ENCODE measurements around the gene OR4E1.
"Not testable (repeated sequence)": the region's sequence is repeated elsewhere in the genome, so short reads cannot be mapped to it uniquely, and the experiment has no call there.

The OR4E1 gene

GRCh38 chr14:21656980-21657379 lies 16.6 kb downstream of the OR4E1 start:
- no peaks in the 10 kb centered on the region for H3K36me3 ChIP-seq (ENCODE audit: control insufficient read depth in 5 of 5, insufficient read depth in 5 of 5, low read length in 5 of 5)

DNA sequence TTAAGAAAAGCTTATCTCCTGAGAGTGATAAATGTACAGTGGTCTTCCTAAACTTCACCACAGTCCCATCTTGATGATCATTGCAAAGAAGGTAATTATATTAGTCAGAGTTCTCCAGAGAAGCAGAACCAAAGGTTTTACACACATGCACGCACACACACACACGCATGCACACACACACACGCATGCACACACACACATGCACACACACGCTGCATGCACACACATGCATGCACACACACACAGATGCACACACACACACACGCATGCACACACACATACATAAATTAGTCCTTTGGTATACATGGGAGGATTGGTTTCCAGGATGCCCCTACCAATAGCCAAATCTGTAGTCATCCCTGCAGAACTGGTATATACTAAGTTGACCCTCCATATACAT lies 19.4 kb downstream of the OR4E1 start:
- peaks cover 0 to 3% (median 0%) of the 10 kb centered on the region in 5 donors for H3K9me3 ChIP-seq (ENCODE audit: control insufficient read depth in 5 of 5, low read length in 5 of 5)
- H3K36me3 ChIP-seq (ENCODE audit: control insufficient read depth in 5 of 5, insufficient read depth in 5 of 5, low read length in 5 of 5): no peaks in the 10 kb centered on the region
- no peak overlapping the region for H3K4me3 ChIP-seq (ENCODE audit: low read depth in 1 of 5, low read length in 5 of 5)
- no peaks in the 10 kb centered on the region for H3K4me1 ChIP-seq (ENCODE audit: control insufficient read depth in 5 of 5, insufficient read depth in 5 of 5, low read length in 5 of 5)
- no peak overlapping the region for H3K27ac ChIP-seq (ENCODE audit: low read depth, low read length)
- no peak overlapping the region for H3K9ac ChIP-seq (ENCODE audit: low read length in 5 of 5)
- peaks cover 0 to 5% (median 4%) of the 10 kb centered on the region in 5 donors for H3K27me3 ChIP-seq (ENCODE audit: control insufficient read depth in 5 of 5, insufficient read depth in 4 of 5, low read length in 5 of 5)

More at GRCh38 chr14:21656980-21657379, 16.6 kb downstream of the OR4E1 start:
- Histone ChIP-seq H3K27me3 (ENCODE audit: control insufficient read depth in 5 of 5, insufficient read depth in 4 of 5, low read length in 5 of 5) (peaks cover 0 to 4% (median 3%) of the 10 kb centered on the region in 5 donors), H3K4me1 (ENCODE audit: control insufficient read depth in 5 of 5, insufficient read depth in 5 of 5, low read length in 5 of 5) (no peaks in the 10 kb centered on the region), H3K9me3 (ENCODE audit: control insufficient read depth in 5 of 5, low read length in 5 of 5) (peaks cover 0 to 3% (median 0%) of the 10 kb centered on the region in 5 donors), H3K9ac (ENCODE audit: low read length in 5 of 5) (no peak overlapping the region), H3K27ac (ENCODE audit: low read depth, low read length) (no peak overlapping the region), H3K4me3 (ENCODE audit: low read depth in 1 of 5, low read length in 5 of 5) (no peak overlapping the region)

- no peak within 1 kb of the TSS for H3K27ac ChIP-seq (ENCODE audit: low read depth, low read length)
- no peak within 1 kb of the TSS for H3K9ac ChIP-seq (ENCODE audit: low read length in 5 of 5)
- H3K4me3 ChIP-seq (ENCODE audit: low read depth in 1 of 5, low read length in 5 of 5): no peak within 1 kb of the TSS
- peaks cover 0 to 3% (median 0%) of the 10 kb centered on the region in 5 donors for H3K9me3 ChIP-seq (ENCODE audit: control insufficient read depth in 5 of 5, low read length in 5 of 5)
- H3K27me3 ChIP-seq (ENCODE audit: control insufficient read depth in 5 of 5, insufficient read depth in 4 of 5, low read length in 5 of 5): peaks cover 0 to 5% (median 4%) of the 10 kb centered on the region in 5 donors
- H3K36me3 ChIP-seq (ENCODE audit: control insufficient read depth in 5 of 5, insufficient read depth in 5 of 5, low read length in 5 of 5): no peaks in the 10 kb centered on the region
- H3K4me1 ChIP-seq (ENCODE audit: control insufficient read depth in 5 of 5, insufficient read depth in 5 of 5, low read length in 5 of 5): no peaks in the 10 kb centered on the region
Observed at GRCh38 chr14:21653331-21653885, 20.2 kb downstream of the OR4E1 start, which contains the start of gene OR4E2. TSS of gene OR4E2 (plus strand) at chr14:21653835. CDS start at chr14:21665083, 11,248 bp downstream.

DNA sequence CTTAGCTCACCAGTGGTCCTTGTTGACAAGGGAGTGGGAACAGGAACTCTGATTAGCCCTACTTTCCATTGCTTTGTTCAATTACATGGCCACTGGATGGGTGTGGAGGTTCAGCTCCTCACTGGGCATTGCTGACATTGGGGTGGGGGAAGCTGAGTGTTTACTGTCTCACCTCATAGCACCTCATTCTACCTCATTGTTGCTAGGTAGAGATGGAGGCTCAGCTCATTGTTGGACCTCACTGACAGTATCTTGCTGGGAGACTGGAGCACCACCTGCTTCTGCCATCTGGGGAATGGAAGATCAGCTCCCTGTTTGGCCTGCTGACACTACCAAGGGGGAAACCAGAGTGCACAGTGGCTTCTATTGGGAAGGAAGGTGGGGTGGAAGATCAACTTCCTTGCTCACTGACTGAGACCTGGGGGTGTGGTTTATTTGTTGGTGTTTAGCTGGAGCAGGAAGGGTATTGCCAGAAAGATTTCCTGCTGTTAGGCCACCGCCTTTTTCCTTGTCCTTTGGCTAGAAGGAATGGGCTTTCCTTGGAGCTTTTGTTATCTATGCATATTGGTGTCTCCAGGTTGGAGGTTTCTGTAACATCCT lies 21.3 kb downstream of the OR4E1 start:
- peaks cover 0 to 3% (median 0%) of the 10 kb centered on the region in 5 donors for H3K9me3 ChIP-seq (ENCODE audit: control insufficient read depth in 5 of 5, low read length in 5 of 5)
- H3K9ac ChIP-seq (ENCODE audit: low read length in 5 of 5): no peak overlapping the region
- H3K36me3 ChIP-seq (ENCODE audit: control insufficient read depth in 5 of 5, insufficient read depth in 5 of 5, low read length in 5 of 5): no peaks in the 10 kb centered on the region
- no peak overlapping the region for H3K4me3 ChIP-seq (ENCODE audit: low read depth in 1 of 5, low read length in 5 of 5)
- no peaks in the 10 kb centered on the region for H3K4me1 ChIP-seq (ENCODE audit: control insufficient read depth in 5 of 5, insufficient read depth in 5 of 5, low read length in 5 of 5)
- H3K27ac ChIP-seq (ENCODE audit: low read depth, low read length): no peak overlapping the region
- H3K27me3 ChIP-seq (ENCODE audit: control insufficient read depth in 5 of 5, insufficient read depth in 4 of 5, low read length in 5 of 5): peaks cover 0 to 5% (median 4%) of the 10 kb centered on the region in 5 donors

- Histone ChIP-seq H3K4me3 (ENCODE audit: low read depth in 1 of 5, low read length in 5 of 5) (no peak overlapping the region), H3K27ac (ENCODE audit: low read depth, low read length) (no peak overlapping the region), H3K36me3 (ENCODE audit: control insufficient read depth in 5 of 5, insufficient read depth in 5 of 5, low read length in 5 of 5) (no peaks in the 10 kb centered on the region), H3K4me1 (ENCODE audit: control insufficient read depth in 5 of 5, insufficient read depth in 5 of 5, low read length in 5 of 5) (no peaks in the 10 kb centered on the region), H3K27me3 (ENCODE audit: control insufficient read depth in 5 of 5, insufficient read depth in 4 of 5, low read length in 5 of 5) (peaks cover 0 to 8% (median 4%) of the 10 kb centered on the region in 5 donors), H3K9me3 (ENCODE audit: control insufficient read depth in 5 of 5, low read length in 5 of 5) (peaks cover 0 to 2% (median 0%) of the 10 kb centered on the region in 5 donors), H3K9ac (ENCODE audit: low read length in 5 of 5) (no peak overlapping the region)
Observed at GRCh38 chr14:21647380-21647779, 26.2 kb downstream of the OR4E1 start.

DNA sequence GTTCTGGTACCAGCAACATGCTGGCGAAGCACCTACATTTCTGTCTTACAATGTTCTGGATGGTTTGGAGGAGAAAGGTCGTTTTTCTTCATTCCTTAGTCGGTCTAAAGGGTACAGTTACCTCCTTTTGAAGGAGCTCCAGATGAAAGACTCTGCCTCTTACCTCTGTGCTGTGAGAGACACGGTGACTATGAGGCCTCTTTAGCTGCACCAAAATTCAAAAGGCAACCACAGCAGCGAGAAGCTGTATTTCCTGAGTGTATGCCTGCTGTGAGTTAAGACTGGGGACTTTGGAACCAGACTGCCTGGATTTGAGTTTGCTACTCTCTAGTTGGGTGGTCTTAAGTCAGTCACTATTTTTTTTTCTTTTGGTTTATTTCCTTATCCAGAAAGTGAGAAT lies 30.2 kb downstream of the OR4E1 start:
- H3K27me3 ChIP-seq (ENCODE audit: control insufficient read depth in 5 of 5, insufficient read depth in 4 of 5, low read length in 5 of 5): peaks cover 0 to 3% (median 0%) of the 10 kb centered on the region in 5 donors
- no peaks in the 10 kb centered on the region for H3K4me1 ChIP-seq (ENCODE audit: control insufficient read depth in 5 of 5, insufficient read depth in 5 of 5, low read length in 5 of 5)
- no peaks in the 10 kb centered on the region for H3K36me3 ChIP-seq (ENCODE audit: control insufficient read depth in 5 of 5, insufficient read depth in 5 of 5, low read length in 5 of 5)
- no peak overlapping the region for H3K27ac ChIP-seq (ENCODE audit: low read depth, low read length)
- no peak overlapping the region for H3K9ac ChIP-seq (ENCODE audit: low read length in 5 of 5)
- no peaks in the 10 kb centered on the region for H3K9me3 ChIP-seq (ENCODE audit: control insufficient read depth in 5 of 5, low read length in 5 of 5)
- H3K4me3 ChIP-seq (ENCODE audit: low read depth in 1 of 5, low read length in 5 of 5): no peak overlapping the region

- Histone ChIP-seq H3K27ac (ENCODE audit: low read depth, low read length) (no peak overlapping the region), H3K4me1 (ENCODE audit: control insufficient read depth in 5 of 5, insufficient read depth in 5 of 5, low read length in 5 of 5) (no peaks in the 10 kb centered on the region), H3K27me3 (ENCODE audit: control insufficient read depth in 5 of 5, insufficient read depth in 4 of 5, low read length in 5 of 5) (peaks cover 0 to 3% (median 0%) of the 10 kb centered on the region in 5 donors), H3K4me3 (ENCODE audit: low read depth in 1 of 5, low read length in 5 of 5) (no peak overlapping the region), H3K9me3 (ENCODE audit: control insufficient read depth in 5 of 5, low read length in 5 of 5) (no peaks in the 10 kb centered on the region), H3K9ac (ENCODE audit: low read length in 5 of 5) (no peak overlapping the region), H3K36me3 (ENCODE audit: control insufficient read depth in 5 of 5, insufficient read depth in 5 of 5, low read length in 5 of 5) (no peaks in the 10 kb centered on the region)
Observed at GRCh38 chr14:21642683-21643082, 30.9 kb downstream of the OR4E1 start.

DNA sequence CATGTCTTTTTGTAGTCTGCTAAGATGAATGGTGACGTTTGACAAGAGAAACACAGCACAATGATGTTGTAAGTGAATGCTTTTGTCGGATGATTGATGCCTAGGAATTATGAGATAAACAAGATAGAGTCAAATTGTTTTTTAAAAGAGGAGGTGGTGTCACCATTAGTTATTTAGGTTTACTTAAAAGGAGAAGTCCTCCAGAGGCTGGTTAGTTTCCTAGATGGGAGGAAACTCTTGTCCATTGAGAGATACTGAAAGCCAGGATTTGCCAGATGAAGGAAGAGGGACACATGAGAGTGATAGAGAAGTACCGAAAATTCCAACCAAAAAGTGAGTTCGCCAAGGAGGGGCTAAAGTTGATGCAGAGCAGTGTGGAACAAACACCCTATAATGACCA lies 38.8 kb downstream of the OR4E1 start, which contains the start of gene OR10G2:
Gene OR10G2, minus strand, starts transcription at position 101 of the 400 bp plus-strand sequence. Its CDS starts 98 bp downstream, at position 3.
- Histone ChIP-seq H3K27me3 (ENCODE audit: control insufficient read depth in 5 of 5, insufficient read depth in 4 of 5, low read length in 5 of 5) (no peaks in the 10 kb centered on the region), H3K27ac (ENCODE audit: low read depth, low read length) (no peak within 1 kb of the TSS), H3K9me3 (ENCODE audit: control insufficient read depth in 5 of 5, low read length in 5 of 5) (peaks cover 0 to 6% (median 0%) of the 10 kb centered on the region in 5 donors), H3K4me3 (ENCODE audit: low read depth in 1 of 5, low read length in 5 of 5) (no peak within 1 kb of the TSS), H3K36me3 (ENCODE audit: control insufficient read depth in 5 of 5, insufficient read depth in 5 of 5, low read length in 5 of 5) (no peaks in the 10 kb centered on the region), H3K9ac (ENCODE audit: low read length in 5 of 5) (no peak within 1 kb of the TSS), H3K4me1 (ENCODE audit: control insufficient read depth in 5 of 5, insufficient read depth in 5 of 5, low read length in 5 of 5) (no peaks in the 10 kb centered on the region)

GRCh38 chr14:21631084-21631483 lies 42.5 kb downstream of the OR4E1 start:
- Histone ChIP-seq H3K36me3 (ENCODE audit: control insufficient read depth in 5 of 5, insufficient read depth in 5 of 5, low read length in 5 of 5) (no peaks in the 10 kb centered on the region), H3K4me1 (ENCODE audit: control insufficient read depth in 5 of 5, insufficient read depth in 5 of 5, low read length in 5 of 5) (no peaks in the 10 kb centered on the region), H3K27me3 (ENCODE audit: control insufficient read depth in 5 of 5, insufficient read depth in 4 of 5, low read length in 5 of 5) (no peaks in the 10 kb centered on the region), H3K4me3 (ENCODE audit: low read depth in 1 of 5, low read length in 5 of 5) (no peak overlapping the region), H3K27ac (ENCODE audit: low read depth, low read length) (no peak overlapping the region), H3K9ac (ENCODE audit: low read length in 5 of 5) (no peak overlapping the region), H3K9me3 (ENCODE audit: control insufficient read depth in 5 of 5, low read length in 5 of 5) (peaks cover 0 to 6% (median 0%) of the 10 kb centered on the region in 5 donors)

GRCh38 chr14:21630503-21630902 lies 43.1 kb downstream of the OR4E1 start:
- H3K36me3 ChIP-seq (ENCODE audit: control insufficient read depth in 5 of 5, insufficient read depth in 5 of 5, low read length in 5 of 5); H3K9ac ChIP-seq (ENCODE audit: low read length in 5 of 5); H3K4me1 ChIP-seq (ENCODE audit: control insufficient read depth in 5 of 5, insufficient read depth in 5 of 5, low read length in 5 of 5); H3K27ac ChIP-seq (ENCODE audit: low read depth, low read length); H3K9me3 ChIP-seq (ENCODE audit: control insufficient read depth in 5 of 5, low read length in 5 of 5); H3K4me3 ChIP-seq (ENCODE audit: low read depth in 1 of 5, low read length in 5 of 5); H3K27me3 ChIP-seq (ENCODE audit: control insufficient read depth in 5 of 5, insufficient read depth in 4 of 5, low read length in 5 of 5): not testable (repeated sequence)
